CD4-positive, alpha-beta T cell treated with Interferon gamma for 1 hour (primary cell): ENCODE measurements around the gene COL8A2.

Experiments used
- DNase-seq: peaks from one replicate; pipeline ENCODE4 v3.0.0-alpha.2; 2020

COL8A2 gene

DNA sequence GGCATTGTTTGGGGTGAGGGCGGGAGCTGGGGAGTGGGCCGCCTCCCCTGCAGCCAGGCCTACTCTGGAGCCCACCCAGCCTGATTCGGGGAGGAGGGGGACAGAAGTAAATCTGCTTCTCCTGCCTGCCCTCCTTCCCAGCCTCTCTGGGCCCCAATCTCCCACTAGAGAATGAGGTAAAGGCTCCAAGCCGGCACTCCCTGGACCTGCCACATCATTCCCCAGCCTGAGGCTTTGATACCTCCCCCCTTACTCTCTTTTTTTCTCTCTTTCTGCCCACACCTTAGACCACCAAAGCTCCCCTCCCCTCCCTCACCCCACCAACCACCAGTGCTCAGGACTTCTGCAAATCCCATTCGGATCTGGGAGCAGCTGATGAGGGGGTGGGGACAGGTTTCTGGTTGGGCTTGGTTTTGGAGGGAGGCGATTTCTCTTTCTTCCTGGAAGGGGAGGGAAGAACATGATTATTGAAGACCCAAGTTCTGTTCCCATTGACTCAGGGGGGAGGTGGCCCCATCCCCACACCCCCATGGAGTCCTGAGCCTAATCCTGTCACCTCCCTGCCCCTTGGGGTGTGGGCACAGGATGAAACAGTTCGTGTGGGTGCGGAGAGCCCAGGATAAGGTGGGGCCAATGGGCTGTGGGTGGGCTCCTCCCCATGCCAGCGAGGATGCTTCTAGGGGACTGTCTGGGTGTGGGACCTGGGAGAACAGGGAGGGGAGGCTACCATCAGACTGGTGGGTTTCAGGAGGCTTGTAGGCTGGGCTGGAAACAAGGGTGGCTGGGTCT is 32.3 kb upstream of the COL8A2 start:
- no peak for DNase-seq

- peak; percentile 41 for DNase-seq
Measured at GRCh38 chr1:36156329-36157114, 31.5 kb upstream of the COL8A2 start.

DNA sequence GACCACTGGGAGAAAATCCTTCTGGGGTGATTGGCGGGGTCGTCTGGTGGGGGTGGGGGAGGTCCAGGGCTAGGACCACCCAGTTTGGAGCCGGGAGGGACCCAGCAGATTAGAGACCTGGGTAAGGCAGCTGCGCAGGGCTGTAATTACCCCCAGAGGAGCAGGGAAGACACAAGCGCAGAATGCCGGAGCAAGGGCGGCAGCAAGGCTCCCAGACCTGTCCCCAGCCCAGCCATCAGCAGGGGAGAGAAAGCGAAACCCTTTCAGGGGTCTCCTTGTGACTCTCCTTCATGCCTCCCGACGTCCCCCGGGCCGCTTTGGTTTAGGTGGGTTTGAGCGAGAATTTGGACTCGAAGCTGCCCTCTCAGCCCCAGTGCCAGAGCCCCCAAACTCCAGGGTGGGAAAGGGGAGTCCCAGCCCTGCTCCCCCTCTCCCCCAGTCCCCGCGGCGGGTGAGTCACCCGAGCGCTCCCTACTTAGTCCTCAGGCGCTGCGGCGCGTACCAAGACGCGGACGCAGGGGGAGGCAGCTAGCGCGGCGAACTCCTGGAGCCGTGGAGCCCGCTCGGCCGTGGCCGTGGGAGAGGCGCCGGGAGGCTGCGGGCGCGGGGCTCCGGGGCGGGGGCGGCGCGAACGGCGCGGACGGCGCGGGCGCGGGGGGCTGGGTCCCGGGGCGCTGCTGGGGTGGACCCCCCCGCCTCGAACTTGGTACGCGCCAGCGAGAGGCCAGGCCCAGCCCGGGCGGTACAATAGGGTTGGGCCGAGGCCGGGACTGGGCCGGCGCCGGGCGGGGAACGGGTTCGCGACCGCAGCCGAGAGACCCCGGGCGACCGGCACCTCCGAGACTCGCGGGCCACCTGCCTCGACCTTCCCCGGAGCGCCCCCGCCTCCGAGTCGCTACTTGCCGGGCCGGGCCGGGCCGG is 30.6 kb upstream of the COL8A2 start, which contains the start of gene MAP7D1:
MAP7D1 (plus strand) TSS at position 753 of the 921 bp plus-strand sequence. CDS start 258 bp downstream, outside the sequence.
- DNase-seq: peak; percentile 82

DNA sequence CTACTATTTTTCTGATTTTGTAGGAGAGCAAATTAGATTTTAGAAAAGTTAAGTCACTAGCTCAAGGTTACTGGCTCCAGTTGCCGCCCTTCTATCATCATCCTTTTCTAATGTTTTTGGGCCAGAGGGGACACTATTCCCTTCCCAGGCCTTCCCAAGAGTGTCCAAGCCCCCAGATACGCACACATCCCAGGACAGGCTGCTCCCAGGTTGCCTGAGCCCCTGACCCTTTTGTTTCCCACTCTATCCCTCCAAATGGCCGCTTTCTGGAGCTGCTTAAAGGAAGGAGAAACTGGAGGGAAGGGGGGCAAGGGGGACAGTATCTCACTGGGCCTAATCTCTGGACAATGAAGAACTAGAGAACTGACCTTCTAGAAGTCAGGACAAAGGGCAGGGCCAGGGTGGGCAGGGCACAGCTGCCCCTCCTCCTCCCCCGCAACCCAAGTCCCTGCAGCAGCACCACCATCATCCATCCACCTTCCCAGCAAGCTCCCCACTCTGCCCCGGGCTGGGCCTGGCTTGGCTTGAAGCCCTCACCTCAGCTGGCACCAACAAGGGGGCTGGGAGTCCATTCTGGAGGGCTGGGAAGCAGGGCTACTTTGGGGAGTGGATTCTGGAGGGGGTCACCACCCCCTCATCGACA is 29.9 kb upstream of the COL8A2 start:
- no peak for DNase-seq

DNA sequence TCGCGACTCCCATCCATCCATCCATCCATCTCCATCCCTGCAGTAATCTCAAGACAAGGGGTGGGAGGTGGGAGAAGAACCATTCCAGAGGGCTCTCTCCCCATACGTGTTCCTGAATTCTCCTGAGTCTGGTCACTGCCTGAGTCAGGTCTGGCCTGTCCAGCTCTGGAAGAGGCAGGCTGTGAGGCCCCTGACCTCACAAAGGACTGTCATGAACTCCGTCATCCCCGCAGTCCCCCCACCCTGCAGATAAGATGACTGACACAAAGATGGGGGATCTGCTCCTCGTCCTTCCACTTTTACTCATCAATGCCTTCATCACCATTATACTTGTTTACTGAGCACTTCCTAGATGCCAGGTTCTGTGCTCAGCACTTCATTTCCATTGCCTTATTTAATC is 29.3 kb upstream of the COL8A2 start:
- DNase-seq: no peak

GRCh38 chr1:36153476-36153875 is 28.5 kb upstream of the COL8A2 start:
- DNase-seq: no peak

- DNase-seq: peak; percentile 57
Measured at GRCh38 chr1:36151845-36152203, 26.8 kb upstream of the COL8A2 start.

DNA sequence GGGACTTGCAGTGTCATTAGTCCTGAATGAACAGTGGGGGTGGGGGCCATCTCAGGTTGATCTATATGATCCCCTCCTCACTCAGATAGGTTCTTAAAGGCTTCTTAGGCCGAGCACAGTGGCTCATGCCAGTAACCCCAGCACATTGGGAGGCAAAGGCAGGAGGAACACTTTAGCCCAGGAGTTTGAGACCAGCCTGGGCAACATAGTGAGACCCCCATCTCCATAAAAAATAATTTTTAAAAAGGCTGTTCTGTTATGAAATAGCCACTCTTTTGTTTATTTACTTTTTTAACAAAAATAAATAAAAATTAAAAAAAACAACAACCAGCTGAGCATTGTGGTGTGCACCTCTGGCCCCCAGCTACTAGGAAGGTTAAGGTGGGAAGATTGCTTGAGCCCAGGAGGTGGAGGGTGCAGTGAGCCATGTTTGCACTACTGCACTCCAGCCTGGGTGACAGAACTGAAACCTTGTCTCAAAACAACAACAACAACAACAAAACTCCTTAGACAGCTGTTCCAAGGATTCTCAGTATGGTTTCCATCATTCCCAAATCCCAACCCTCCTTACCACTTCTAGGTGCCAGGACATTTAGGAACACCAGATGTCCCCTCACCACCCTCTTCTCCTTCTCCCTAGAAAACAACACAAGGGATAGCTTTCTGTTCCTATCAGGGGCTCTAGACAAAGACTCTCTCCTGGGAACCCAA is 26.3 kb upstream of the COL8A2 start:
- no peak for DNase-seq

DNA sequence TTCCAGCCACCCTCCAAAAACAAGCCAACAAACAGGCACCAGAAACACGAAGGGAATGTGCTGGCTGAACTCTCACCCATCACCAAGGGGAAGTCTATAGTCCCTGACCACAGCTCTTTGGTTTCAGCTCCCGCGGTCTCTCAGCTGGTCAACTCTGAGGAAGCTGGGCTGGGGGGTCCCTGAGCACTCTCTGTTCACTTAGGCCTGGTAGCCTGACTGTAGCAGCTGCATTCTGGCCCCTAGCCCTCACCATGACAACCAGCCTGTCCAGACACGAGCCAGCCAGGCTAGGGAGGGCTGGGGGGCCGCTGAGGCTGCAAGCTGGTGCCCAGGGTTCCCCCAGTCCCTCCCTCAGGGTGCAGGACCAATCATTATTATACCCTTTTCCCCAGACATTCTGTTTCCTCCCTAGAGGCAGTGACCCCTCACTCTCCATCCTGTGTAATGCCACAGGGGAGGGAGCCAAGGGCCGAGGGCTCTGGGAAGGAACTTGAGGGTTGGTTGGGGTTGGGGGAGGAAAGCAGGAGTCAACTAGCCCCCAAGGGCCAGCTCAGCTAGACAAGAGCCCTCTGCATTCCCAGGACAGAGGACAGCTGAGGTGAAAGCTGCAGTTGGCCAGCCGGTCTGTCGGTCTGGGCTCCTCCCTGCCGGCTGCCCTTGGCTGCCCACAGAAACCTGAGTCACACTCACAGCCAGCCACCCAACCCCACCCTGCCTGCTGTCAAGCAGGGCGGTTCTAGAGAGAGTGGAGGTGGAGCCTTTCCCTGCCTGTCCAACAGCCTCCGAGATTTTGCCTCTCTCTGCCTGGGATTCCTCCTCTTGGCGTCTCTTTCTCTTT is 25.5 kb upstream of the COL8A2 start:
- peak; percentile 83 for DNase-seq

DNA sequence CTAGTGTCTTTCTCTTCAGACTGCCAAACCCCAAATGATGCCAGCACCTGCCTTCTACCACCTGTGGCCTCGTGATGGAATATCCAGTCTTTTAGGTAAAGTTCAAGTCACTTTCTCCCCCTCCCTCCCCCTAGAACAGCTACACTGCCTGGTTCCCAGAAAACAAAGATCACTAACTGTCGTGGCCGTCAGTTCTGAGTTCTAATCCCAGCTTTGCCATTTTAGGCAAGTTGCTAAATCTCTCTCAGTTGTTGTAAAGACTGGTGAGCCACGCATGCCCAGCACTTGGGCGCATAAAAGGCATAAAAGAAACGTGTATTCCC is 24.9 kb upstream of the COL8A2 start:
- DNase-seq: no peak

GRCh38 chr1:36149237-36149972 is 24.4 kb upstream of the COL8A2 start, which contains the start of gene TRAPPC3:
Gene TRAPPC3, minus strand, starts transcription at chr1:36149486. Its CDS starts 108 bp downstream, at chr1:36149378.
- DNase-seq: peak; percentile 100

GRCh38 chr1:36148821-36149236 is 23.8 kb upstream of the COL8A2 start:
- DNase-seq: no peak

- DNase-seq: no peak
Measured at GRCh38 chr1:36144413-36144812, 19.4 kb upstream of the COL8A2 start.

DNA sequence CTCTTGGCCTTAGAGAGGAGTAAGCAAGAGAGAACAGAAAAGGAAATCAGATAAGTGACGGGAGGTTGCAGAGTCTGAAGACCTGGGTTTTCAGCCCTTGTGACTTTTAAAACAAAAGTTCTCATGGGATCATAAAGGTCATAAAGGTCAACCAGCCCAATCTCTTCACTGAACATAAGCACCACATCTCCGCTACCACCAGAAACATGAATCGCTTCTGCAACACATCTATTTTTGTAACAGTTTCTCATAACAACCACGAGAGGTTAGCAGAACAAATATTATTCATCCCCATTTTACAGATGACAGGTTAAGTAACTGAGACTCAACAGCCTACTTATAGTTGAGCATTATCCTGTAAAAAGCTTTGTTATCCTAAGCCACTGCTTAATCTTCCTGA is 18.4 kb upstream of the COL8A2 start:
- no peak for DNase-seq

DNA sequence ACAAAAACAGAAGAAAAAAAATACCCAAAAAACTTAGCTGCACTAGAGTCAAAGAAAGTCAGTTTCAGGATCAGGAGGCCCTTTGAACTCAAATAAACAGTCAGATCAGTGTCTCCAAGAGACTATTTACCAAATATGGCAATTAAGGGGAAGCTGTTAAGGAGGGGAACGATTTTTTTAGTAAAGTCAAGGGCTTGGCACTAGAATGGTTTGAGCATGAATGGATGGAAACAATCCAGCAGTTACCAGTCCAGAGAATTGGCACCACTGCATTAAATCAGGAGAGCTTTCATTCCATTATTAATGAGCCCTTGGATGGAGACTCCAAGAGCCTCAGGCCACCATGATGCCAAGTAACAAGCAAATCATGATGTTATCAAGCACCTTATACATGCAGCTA is 17.1 kb upstream of the COL8A2 start:
- no peak for DNase-seq

DNA sequence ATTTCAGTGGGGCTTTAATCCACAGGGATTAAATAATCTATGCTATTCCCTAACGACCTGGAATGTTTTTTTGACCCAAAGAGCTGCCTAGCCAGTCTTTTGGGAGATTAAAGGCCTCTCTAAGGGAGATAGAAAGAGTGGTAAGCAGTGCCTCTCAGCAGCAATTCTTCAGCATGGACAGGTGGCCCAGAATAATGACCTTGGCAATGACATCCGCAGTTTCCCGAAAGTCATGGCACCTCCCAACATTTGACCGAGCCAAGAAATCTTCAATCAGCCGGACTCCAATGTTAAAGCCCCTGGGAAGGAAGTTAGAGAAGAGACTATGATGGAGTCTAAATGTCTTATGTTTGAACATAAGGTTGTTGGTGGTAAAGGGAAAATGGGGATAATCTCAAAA is 14.5 kb upstream of the COL8A2 start:
- no peak for DNase-seq

- DNase-seq: no peak
Measured at GRCh38 chr1:36137776-36138175, 12.8 kb upstream of the COL8A2 start.

- DNase-seq: no peak
Measured at GRCh38 chr1:36137226-36137625, 12.2 kb upstream of the COL8A2 start.

DNA sequence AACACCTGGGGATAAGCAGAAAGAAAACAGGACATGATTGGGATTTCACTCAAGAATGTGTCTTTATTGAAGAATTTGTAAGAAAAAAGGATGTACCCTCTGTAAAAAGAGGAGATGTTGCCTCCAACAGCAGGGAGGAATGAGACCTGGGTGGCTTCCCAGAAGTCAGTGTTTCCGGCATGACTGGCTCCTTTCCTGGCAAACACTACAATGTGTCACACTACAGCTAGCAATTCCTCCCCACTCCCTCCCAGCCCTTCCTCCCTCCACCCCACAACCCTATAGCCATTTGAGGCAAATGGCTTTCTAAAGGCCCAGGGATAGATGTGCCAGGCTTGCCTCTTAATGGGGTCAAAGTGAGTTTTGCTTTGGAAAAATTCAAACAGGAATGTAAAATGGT is 11.5 kb upstream of the COL8A2 start:
- DNase-seq: no peak

- no peak for DNase-seq
Measured at GRCh38 chr1:36135796-36136195, 10.8 kb upstream of the COL8A2 start.
